AG08396 (cell line): ENCODE data around the gene SLC38A5.

Source experiments
- DNase-seq: peaks from one replicate; pipeline ENCODE4 v3.0.0; 2012; ENCODE audit warnings: low spot score, mixed read lengths

SLC38A5 gene

DNA sequence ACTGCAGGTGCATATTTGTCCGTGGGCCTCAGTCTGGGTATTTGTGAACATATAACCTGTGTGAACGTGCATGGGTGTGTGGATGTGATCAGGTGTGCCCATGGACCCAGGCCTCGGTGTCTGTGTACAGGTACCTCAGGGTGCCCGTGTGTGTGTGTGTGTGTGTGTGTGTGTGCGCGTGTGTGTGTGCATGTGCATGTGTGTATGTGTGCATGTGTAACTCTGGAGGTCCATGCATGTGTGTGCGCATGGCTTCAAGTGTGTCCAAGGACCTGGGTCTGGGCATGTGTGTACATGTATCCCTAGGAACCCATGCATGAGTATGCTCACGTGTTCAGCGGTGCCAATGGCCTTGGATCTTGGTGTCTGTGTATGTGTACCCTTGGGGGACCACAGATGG lies 21.7 kb upstream of the SLC38A5 start:
- no peak for DNase-seq

DNA sequence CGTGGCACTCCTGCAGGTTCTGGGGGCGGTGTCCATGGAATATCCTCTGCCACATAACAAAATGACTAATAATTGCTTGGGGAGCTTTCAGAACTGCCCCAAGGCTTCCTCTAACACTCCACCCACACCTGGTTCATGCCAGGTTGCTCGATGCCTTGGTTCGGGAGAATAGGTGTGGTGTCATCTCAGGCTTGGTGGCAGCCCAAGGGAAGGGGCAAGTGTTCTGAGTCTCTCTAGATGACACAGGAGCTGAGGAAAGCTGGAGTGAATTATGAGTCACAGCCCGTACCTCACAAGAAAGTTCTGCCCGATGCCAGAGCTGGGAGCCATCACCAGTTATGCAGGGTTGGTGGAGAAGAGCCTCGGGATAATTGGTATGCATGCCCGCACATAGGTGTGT lies 20.6 kb upstream of the SLC38A5 start:
- no peak for DNase-seq

DNA sequence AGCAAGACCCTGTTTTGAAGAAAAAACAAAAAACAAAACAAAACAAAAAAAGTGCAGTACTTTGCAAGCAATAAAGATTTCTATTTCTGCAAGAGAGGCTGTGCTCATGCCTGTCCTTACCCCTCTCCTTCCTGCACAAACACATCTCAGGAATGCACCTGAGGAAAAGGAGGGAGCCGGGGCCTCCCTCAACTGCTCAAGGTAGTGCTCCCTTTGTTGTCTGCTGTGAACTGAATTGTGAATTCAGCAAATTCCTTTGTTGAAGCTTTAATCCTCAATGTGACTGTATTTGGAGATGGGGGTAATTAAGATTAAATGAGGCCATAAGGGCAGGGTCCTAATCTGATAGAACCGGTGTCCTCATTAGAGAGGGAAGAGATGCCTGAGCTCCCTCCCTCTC lies 19.8 kb upstream of the SLC38A5 start:
- DNase-seq: no peak

DNA sequence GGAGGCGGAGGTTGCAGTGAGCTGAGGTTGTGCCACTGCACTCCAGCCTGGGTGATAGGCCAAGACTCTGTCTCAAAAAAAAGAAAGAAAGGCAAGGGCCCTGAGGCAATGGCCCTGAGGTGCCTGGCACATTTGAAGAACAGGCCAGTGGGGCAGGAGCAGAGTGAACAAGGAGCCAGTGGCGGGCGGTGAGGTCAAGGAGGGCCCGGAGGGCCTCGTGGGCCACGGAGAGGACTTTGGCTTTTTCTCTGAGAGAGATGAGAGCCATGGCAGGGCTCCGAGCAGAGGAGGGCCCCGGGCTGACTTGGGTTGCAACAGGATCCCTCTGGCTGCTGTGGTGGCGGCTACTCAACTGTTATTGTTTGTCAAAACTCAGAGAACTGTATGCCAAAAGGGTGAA lies 19.2 kb upstream of the SLC38A5 start:
- DNase-seq: no peak

DNA sequence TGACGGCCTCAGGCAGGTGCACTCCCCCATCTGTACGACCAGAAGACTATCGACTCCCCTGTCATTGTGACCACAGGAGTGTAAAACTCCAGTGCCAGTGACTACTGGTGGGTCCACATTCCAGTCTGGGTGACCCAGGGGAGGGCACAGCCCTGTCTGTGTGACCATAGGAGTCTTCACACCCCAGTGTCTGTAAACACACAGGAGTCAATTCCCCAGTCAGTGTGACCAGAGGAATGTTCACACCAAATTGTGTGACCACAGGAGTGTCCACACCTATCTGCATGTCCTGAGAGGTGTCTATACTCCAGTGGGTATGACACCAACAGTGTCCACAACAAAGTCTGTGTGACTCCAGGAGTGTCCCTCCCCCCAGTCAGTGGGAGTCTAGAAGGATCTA lies 18.0 kb upstream of the SLC38A5 start:
- DNase-seq: no peak

DNA sequence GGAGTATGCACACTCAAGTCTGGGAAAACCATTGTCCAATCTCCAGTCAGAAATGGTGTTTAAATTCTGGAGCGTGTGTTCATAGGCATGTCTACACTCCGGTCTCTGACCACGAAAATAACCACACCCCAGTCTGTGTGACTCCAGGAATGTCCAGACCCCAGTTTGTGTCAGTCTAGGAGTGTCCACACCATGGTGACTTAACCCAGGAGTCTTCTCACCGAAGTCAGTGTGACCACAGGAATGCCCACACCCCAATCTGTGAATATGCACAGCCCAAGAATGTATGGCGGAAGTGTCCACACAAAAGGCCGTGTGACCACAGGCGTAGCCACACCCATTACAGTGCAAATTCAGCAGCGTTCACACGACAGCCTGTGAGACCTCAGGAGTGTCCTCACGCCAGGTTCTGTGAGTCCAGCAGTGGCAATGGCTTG lies 17.3 kb upstream of the SLC38A5 start:
- peak; percentile 54 for DNase-seq

DNA sequence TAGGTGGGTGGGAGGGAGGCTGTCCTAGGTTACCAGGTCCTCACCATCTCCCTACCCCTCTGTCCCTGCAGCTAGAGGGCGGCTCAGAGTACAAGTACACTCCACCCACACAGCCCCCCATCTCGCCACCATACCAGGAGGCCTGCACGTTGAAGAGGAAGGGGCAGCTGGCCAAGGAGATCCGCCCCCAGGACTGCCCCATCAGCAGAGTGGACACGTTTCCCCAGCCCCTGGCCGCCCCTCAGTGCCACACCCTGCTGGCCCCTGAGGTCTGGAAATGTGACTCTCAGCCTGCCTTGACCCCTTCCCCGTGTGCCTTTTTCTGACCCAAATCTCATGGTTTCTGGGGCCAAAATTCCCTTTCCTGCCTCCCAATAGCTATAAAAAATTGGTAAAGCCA lies 12.5 kb upstream of the SLC38A5 start:
- DNase-seq: no peak

DNA sequence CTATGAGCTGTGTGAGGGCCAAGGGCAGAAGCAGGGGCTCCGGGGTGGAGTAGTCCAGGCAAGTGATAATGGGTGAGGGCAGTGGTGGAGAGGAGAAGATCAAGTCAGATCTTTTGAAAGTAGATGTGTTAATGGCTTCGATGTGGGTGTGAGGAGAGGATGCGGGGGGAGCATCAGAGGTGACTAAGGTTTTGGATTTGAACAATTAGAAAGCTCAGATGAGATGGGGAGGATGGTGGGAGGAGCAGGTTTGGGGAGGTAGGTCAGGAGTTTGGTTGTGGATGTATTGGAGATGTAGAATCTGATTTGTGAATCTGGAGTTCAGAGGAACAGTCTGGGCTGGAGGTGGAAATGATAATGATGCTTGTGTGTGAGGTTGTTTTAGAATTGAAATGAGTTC lies 10.5 kb upstream of the SLC38A5 start:
- DNase-seq: no peak

DNA sequence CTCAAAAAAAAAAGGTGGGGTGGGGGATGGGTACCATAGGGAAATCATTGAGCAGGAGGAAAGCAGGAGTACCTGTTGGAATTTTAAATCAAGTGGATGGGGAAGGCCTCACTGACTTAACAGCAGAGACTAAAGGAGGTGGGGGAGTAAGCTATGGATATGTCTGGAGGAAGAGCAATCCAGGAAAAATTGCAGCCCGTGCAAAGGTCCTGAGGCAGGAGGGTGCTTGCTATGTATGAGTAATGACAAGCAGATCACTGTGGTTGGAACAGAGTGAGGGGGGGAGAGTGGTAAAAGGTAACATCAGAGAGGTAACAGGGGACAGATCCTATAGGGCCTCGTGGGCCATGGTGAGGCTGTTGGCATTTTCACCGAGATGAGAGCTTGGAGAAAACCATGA lies 10.1 kb upstream of the SLC38A5 start:
- no peak for DNase-seq

DNA sequence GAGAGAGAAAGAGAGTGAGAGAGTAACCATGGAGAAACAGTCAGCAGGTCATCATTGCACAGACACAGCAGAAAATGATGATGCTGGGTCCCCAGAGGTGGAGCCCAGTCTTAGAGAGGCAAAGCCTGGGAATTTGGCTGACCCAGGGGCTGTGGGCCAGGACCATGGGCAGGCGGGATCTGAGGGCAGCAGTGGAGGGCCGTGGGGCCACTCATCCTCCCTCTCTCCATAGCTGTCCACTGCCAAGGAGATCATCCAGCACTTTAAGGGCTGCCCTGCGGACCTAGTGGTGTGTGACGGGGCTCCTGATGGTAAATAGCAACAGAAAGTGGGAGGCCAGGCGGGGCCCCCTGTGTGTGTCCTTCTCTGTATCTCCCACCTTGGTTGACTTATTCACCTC lies 8.7 kb upstream of the SLC38A5 start:
- no peak for DNase-seq

DNA sequence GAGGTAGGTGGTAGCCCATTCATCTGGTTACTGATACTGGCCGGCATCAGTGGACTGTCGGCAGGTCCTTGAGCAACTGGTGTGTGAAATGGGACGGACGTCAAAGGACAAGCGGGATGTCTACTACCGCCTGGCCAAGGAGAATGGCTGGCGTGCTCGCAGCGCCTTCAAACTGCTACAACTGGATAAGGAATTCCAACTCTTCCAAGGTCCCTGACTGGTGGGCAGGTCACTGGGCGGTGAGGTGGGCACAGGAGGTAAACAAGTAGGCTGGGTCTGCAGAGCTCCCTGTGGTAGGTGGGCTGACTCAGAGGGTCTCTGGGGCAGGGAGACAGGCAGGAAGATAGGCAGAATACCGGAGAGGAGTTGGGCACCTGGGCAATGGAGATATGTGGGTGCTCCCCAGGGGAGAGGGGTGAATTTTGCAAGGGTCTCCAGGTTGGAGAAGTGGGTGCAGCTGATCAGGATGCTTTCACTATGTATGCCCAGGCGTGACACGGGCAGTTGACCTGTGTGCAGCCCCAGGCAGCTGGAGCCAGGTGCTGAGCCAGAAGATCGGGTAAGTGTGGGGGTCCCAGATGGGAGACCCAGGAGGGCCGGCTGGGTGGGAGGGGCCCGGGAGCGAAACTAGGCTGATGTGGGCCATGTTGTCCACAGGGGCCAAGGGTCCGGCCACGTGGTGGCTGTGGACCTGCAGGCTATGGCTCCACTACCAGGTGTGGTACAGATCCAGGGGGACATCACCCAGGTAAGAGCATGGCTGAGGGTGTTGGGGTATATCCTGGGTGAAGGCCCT lies 8.1 kb upstream of the SLC38A5 start:
- no peak for DNase-seq

DNA sequence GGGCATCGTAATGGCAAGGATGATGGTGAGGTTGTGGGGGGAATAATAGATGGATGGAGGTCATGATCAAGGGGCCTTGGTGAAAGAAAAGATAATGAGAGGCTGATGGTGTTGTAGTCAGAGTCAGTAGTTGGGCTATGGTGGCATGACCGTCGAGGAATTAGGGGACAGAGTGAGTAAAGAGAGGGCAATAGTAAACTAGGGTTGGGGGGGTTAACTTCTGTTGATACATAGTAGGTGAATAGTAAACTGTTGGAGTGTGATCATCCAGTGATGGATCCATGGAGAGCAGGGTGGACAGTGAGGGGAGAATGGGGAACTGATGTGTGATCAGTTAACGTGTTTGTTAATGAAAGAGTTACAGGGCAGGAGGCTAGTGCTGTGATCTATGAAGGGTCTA lies 6.9 kb upstream of the SLC38A5 start:
- no peak for DNase-seq

DNA sequence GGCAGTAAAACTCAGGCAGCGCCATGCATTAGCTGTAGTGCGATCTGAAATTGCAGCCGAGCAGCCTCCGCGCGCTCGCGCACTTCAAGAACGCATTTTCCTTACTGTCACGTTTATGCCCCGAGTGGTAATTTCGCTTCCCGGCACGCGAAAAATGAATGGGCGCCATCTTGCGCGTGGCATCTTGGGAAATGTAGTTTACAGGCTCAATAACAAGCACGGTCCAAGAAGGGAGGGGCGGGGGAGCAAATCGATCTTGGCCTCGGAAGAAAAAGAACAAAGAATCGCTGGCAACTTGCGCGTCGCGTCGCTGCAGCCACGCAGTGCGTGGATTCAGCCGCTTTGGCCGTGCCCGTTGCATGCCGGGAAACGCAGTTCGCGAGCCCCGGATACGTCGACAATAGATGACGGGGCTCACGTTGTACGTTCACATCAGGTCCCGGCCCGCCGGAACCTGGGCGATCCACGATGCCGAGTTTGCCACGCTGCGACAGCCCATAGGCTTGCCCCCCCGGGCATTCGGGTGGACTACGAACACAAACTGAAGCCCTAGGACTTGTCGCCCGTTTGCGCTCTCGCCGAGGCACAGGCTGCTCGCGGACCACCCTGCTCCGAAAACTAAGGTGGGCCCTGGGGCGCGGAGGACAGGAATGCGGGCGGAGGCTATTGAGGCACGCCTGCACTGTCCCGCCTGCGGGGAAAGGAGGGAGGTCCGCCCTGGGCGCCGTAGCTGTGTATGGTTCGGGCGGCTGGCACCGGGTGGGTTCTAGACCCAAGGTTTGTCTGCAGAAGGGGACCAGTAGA lies 5.9 kb upstream of the SLC38A5 start, which contains the start of gene FTSJ1:
FTSJ1 (plus strand) TSS at position 426 of the 804 bp plus-strand sequence. CDS start 1,849 bp downstream, outside the sequence.
- DNase-seq: peak; percentile 83

DNA sequence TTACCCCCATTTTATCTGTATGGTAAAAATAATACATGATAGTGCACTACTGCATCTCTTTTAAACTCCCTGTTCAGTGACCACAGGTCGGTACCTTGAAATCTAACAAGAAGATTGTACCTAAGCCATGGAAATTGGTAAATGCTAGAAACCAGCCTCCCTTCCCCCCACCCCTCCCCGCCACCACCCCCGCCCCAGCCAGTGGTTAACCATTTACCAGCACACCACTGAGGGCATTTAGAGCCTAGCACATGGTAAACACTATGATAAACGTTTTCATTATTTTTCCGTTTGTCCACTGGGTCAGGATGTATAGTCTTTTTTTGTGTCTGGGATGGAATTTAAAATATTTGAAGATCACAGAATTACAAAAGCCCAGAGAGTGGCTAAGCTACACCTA lies 5.2 kb upstream of the SLC38A5 start:
- no peak for DNase-seq

DNA sequence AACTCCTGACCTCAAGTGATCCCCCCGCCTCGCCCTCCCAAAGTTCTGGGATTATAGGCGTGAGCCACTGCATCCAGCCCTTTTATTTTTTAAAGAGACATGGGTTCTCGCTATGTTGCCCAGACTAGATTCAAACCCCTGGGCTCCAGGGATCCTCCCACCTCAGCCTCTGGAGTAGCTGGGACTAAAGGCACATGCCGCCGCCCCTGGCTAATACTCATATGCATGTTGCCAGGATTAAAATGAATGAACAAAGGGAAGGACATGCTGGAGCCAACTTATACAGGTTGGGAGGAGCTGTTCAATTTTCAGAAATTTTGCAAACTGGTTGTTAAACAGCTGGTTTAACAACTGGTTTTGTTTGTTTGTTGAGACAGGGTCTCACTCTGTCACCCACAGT lies 4.5 kb upstream of the SLC38A5 start:
- no peak for DNase-seq

DNA sequence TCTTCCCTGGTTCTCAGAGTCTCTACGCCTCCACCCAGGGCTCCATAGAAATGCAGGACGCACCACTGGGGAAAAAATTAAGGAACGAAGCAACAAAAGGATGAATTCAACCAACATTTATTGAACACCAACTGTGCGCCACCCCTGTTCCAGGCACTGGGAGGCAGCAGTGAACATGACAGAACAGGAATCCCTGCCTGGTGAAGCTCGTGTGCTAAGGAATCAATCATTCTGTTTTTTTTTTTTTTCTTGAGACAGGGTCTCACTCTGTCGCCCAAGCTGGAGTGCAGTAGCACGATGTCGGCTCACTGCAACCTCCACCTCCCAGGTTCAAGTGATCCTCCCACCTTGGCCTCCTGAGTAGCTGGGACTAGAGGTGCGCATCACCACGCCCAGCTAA lies 4.1 kb upstream of the SLC38A5 start:
- DNase-seq: no peak

DNA sequence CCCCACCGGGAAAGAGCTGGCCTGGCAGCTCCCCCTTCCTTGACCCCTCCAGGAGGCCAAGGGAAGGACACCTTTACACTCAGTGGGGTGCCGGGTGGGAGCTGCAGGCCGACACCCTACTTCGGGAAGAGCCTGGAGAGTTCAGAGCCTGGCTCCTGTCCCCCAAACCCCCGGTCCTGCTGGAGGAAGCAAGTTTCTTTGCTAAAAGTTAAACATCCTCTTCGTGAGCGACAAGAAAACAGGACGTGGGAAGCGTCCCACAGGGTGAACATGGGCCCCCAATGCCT lies 3.6 kb upstream of the SLC38A5 start:
- no peak for DNase-seq

DNA sequence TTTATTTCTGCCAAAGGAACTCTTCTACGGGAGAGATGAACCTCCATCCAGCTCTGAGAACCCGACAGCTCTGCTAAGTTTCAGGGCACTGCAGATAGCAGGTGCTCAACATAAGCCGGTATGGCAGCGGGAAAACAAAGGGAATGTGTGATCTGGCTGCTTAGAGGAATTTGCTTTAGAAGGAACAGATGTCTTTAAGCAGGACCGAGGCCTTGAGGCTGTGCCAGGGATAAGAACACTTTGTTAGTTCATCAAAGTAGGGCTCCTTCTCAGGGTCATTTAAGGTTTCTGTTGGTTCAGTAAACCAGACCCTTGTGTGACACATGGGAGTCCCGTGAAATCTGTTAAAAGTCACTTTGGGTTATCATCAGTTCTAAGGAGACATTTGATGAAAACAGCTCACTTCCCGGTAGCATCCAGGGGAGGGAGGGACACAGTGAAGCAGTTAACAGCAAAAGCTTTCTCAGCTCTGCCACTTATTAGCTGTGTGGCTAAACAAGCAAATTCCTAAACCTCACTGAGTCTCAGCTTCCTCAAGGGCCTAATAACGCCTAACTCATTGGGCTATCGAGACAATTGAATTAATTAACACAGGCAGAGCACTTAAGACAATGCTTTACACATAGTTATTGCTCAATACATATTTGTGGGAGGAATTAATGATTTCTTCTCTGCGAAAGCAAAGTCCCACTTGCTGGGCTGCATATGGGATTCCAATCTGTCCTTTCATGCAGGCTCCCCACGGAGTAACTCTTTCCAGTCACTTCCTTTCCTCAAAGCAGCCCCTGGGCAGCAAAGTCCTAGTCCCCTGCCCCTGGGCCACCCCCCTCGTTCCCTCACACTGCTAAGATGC lies 3.0 kb upstream of the SLC38A5 start:
- DNase-seq: no peak

DNA sequence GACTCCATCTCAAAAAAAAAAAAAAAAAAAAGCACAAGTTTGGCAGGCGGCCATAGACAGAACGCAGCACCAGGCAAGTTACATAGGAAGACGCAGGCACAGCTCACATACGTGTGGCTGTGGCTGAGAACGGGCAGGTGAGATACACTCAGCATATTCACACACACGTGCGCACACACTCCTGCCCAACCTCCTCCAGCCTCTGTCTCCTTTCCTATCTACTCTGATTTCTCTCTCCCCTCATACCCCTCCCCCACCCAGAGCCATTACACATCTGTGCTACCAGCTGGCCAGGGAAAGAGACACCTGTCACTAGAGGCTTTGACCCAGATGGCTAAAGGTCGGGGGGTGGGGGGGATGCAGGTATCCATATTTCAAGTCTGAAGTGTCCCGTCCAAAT lies 2.2 kb upstream of the SLC38A5 start:
- DNase-seq: no peak

DNA sequence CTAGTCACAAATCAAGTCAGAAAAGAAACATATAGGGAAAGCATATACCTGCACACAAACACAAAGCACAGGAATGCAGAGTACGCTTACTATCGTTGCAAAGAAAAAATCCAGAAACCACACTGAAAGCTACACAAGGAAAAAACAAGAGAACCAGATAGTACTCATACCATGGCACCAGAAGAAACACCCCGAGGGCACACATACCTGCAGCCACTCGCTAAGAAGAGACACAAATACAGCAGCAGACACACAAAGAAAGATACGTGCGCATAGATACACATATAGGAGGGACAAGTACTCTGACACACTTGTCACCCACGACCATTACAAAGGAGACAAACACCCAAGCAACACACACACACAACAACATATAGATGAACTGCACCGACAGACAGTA lies 1.4 kb upstream of the SLC38A5 start:
- no peak for DNase-seq

DNA sequence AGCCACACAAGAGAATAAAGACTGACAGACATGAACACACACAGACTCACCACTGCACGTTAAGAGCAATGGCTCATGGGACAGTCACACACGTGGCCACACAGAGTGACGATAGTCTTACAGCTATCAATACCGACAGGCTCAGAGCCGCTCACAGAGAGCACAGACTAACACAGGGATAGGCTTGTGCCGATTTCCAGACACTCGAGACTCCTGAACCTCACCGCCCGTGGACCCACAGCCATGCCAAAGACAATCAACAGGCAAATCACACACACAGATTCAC lies 716 bp upstream of the SLC38A5 start:
- no peak for DNase-seq

DNA sequence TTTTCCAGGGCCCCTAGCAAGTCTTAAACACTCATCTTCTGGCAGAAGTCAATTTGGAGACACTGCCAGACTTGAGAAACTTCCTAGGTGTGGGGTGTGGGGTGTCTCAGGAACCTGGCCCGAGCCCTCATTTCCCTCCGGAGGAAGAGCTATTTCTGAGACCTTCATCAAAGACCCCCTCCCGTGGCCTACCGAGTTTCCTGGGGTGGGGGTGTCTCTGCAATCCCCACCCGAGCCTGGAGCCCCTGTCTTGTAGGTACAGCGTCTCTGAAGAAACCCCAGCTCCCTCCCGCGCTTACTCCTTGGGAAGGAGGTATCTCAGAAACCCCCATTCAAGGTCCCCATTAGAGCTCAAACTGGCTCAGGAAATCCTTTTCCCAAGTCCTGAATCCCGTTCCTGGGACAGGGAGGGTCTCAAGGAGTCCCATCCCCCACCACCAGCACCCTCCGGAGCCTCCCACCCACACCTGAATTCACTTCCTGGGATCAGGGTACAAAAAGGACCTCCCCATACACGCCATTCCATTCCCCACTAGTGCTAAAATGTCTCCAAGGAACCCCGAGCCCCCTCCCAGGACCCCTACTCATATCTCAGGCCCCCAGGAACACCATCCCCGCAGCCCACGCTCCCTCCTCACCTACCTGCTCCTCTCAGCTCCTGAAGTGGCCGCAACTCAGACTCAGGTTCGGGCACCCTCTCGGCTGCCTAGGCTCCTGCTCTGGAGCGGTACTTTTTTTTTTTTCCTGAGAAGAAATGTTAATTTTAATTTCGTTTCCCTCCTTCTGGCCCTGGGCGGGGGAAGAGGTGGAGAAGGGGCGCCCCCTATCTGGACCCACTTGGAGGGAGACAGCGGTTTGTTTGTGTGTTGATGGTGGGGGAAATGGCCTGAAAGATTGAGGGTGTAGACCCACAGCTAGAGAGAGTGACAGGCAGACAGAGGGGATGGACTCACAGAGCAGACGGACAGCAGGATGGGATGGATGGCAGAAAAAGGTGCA lies 1.1 kb downstream of the SLC38A5 start:
- no peak for DNase-seq
